Ascending aorta (tissue), 2 donors: ENCODE data around the gene TSGA10. TPM values are rescaled to one million over a fixed set of nuclear protein-coding genes. Genes with fewer than 3 reads are reported as not detected.
"Not testable (repeated sequence)": the region's sequence is repeated elsewhere in the genome, so short reads cannot be mapped to it uniquely, and the experiment has no call there.

Experiments used
- DNase-seq, 2 donors: peaks; one replicate each; pipeline ENCODE4 v3.0.0-alpha.2; 2019; ENCODE audit warnings: low spot score in 2 of 2
- H3K27ac ChIP-seq, 2 donors: fragments of 200-600 bp; sonication (generic); one replicate each; pipeline ENCODE4 v1.5.1; 2016 to 2017; ENCODE audit warnings: mild to moderate bottlenecking in 1 of 2
- H3K27me3 ChIP-seq: fragments of 200-600 bp; sonication (generic); one replicate; pipeline ENCODE4 v1.5.1; 2017
- H3K36me3 ChIP-seq, 2 donors: fragments of 200-600 bp; sonication (generic); one replicate each; pipeline ENCODE4 v1.5.1; 2016
- H3K4me1 ChIP-seq, 2 donors: fragments of 200-600 bp; sonication (generic); one replicate each; pipeline ENCODE4 v1.5.1; 2016 to 2017; ENCODE audit warnings: mild to moderate bottlenecking in 1 of 2
- H3K4me3 ChIP-seq, 2 donors: fragments of 200-600 bp; sonication (generic); one replicate each; pipeline ENCODE4 v1.5.1; 2016 to 2017; ENCODE audit warnings: mild to moderate bottlenecking in 1 of 2
- H3K9me3 ChIP-seq, 2 donors: fragments of 200-600 bp; sonication (generic); one replicate each; pipeline ENCODE4 v1.5.1; 2016
- intact Hi-C: fragments of 100-400 bp; cut with DNase I; formaldehyde crosslinking; loops from one replicate; pipeline ENCODE4 v1.15.1; 2023
- total RNA-seq: library from RNA; depleted of rRNA; stranded (reverse); fragments of >200 nt; gene quantifications from one replicate; pipeline ENCODE4 v1.1.0, GENCODE V29; 2016
- TF ChIP-seq, protein P1 (sequence below), 3 experiments: fragments of 200-600 bp in 2 of 3; fragments of 450-650 bp in 1 of 3; sonication (generic) in 2 of 3; IDR thresholded peaks; one replicate each; pipeline ENCODE4 v1.5.1; 2016 to 2019; ENCODE audit warnings: antibody characterized with exemption in 3 of 3, mild to moderate bottlenecking in 1 of 3, moderate library complexity in 1 of 3

The TSGA10 gene
- total RNA-seq, 1 donor from 2014 or later = not detected

DNA sequence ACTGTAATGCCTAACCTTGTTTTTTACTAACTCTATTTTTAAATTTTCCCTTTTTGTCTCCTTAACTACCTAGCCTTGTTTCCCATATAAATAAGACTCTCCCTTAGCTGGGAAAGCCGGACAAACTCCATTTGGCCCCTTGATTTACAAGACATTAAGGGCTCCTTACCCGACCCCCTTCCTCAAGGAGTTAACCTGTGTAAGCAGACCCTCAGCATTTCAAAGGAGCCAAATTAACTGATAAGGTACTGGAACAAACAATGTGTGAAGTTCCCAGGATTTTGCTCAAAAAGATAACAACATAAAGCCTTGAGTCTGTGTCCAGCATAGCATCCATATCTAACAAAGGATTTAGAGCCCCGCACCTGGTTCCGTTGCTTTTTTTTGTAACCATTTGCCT is 72.9 kb downstream of the TSGA10 start:
- intact Hi-C loops = no loop called here
- TF ChIP-seq, protein P1, sequence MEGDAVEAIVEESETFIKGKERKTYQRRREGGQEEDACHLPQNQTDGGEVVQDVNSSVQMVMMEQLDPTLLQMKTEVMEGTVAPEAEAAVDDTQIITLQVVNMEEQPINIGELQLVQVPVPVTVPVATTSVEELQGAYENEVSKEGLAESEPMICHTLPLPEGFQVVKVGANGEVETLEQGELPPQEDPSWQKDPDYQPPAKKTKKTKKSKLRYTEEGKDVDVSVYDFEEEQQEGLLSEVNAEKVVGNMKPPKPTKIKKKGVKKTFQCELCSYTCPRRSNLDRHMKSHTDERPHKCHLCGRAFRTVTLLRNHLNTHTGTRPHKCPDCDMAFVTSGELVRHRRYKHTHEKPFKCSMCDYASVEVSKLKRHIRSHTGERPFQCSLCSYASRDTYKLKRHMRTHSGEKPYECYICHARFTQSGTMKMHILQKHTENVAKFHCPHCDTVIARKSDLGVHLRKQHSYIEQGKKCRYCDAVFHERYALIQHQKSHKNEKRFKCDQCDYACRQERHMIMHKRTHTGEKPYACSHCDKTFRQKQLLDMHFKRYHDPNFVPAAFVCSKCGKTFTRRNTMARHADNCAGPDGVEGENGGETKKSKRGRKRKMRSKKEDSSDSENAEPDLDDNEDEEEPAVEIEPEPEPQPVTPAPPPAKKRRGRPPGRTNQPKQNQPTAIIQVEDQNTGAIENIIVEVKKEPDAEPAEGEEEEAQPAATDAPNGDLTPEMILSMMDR (IDR thresholded peaks at IDR 0.05) = no peak

DNA sequence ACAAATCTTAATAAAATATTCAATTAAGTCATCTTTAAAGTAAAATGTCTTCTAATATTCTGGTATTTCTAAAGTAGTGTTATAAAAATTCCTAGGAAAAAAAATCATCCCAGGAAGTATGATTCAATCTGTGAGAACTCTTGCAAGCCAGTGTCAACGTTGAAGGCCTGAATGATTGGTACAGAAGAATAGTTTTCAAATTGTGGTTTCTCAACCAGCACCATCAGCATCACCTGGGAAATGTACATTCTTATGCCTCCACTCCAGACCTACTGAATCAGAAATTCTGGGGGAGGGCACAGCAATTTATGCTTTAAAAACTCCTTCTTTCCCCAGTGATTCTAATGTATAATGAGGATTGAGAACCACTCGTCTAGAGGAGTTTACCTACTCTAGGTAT is 75.5 kb downstream of the TSGA10 start:
- Histone ChIP-seq H3K4me1 (no peaks in the 10 kb centered on the region), H3K36me3 (no peaks in the 10 kb centered on the region), H3K27me3 (no peaks in the 10 kb centered on the region), H3K9me3 (no peaks in the 10 kb centered on the region), H3K4me3 (no peak overlapping the region), H3K27ac (no peak overlapping the region)
- intact Hi-C loops = no loop called here
- TF ChIP-seq, protein P1 (IDR thresholded peaks at IDR 0.05) = no peak
- no peak for DNase-seq

More for the DNA sequence above, 72.9 kb downstream of the TSGA10 start:
- no peak overlapping the region for H3K4me3 ChIP-seq
- H3K4me1 ChIP-seq = no peaks in the 10 kb centered on the region
- no peaks in the 10 kb centered on the region for H3K27me3 ChIP-seq
- no peak for DNase-seq
- no peak overlapping the region for H3K27ac ChIP-seq
- no peaks in the 10 kb centered on the region for H3K9me3 ChIP-seq
- H3K36me3 ChIP-seq = no peaks in the 10 kb centered on the region

GRCh38 chr2:99072551-99072950 is 82.2 kb downstream of the TSGA10 start:
- H3K36me3 ChIP-seq = no peaks in the 10 kb centered on the region
- no peak for DNase-seq
- no peak overlapping the region for H3K4me3 ChIP-seq
- H3K9me3 ChIP-seq = no peaks in the 10 kb centered on the region
- intact Hi-C loops = no loop called here
- no peaks in the 10 kb centered on the region for H3K27me3 ChIP-seq
- H3K4me1 ChIP-seq = no peaks in the 10 kb centered on the region
- TF ChIP-seq, protein P1 (IDR thresholded peaks at IDR 0.05) = no peak
- H3K27ac ChIP-seq = no peak overlapping the region

GRCh38 chr2:99067871-99068625 is 86.7 kb downstream of the TSGA10 start:
- no peaks in the 10 kb centered on the region for H3K27me3 ChIP-seq
- H3K27ac ChIP-seq = no peak overlapping the region
- TF ChIP-seq, protein P1 (IDR thresholded peaks at IDR 0.05) = no peak
- H3K4me1 ChIP-seq = no peaks in the 10 kb centered on the region
- no peak overlapping the region for H3K4me3 ChIP-seq
- intact Hi-C loops = loop anchor here (10.0 kb wide), 1 partner anchor 413 kb away; no protein-coding TSS in a partner anchor
- H3K36me3 ChIP-seq = no peaks in the 10 kb centered on the region
- DNase-seq = no peak
- no peaks in the 10 kb centered on the region for H3K9me3 ChIP-seq

DNA sequence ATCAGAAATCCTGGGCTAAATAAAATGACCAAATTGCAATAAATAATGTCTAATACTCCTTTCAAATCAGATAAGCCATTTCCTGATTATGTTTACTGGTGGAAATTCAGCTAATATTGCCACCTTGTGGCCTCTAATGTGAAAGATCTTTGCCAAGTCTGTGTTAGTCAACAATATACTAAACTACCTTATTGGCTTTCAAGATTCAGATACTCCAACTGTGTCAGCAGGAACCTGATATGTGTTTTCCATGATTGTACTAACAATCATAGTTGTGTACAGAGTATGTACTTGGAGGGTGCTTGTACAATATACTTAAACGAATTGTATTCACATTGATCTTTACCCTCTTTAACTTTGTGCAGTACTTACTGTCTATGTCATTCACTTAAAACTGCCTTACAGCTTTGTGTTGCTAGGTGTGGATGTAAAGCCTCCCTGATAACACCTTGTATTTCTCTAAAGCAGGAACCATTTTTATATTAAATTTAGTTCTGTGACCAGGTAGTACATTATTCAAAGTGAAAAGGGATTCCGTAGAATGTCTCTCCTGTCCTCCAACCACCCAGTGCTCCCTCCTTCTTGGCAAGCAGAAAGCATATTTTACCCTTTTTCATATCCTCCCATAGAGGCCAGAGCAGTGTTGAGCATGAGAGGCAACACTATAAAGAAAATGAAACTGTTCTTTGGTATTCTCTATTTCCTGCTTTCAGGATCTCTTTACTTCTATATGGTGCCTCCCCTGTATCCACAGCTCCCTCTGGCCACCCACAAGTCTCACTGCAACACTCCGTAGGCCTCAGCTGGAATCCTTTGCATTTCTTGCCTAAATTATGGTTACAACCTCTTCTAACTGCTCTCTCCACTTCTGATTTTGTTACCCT is 88.4 kb downstream of the TSGA10 start:
- TF ChIP-seq, protein P1 (IDR thresholded peaks at IDR 0.05) = peak in 1 of 3 experiments; percentile 28
- no peaks in the 10 kb centered on the region for H3K36me3 ChIP-seq
- no peaks in the 10 kb centered on the region for H3K9me3 ChIP-seq
- intact Hi-C loops = loop anchor here (10.0 kb wide), 1 partner anchor 412 kb away; no protein-coding TSS in a partner anchor
- no peaks in the 10 kb centered on the region for H3K27me3 ChIP-seq
- H3K4me1 ChIP-seq = no peaks in the 10 kb centered on the region
- no peak overlapping the region for H3K27ac ChIP-seq
- DNase-seq = no peak
- H3K4me3 ChIP-seq = no peak overlapping the region

- H3K27me3 ChIP-seq, H3K27ac ChIP-seq, H3K36me3 ChIP-seq, H3K4me1 ChIP-seq, DNase-seq, H3K4me3 ChIP-seq, intact Hi-C loops, H3K9me3 ChIP-seq: not testable (repeated sequence)
Measured at GRCh38 chr2:99049187-99049586, 105.6 kb downstream of the TSGA10 start.

DNA sequence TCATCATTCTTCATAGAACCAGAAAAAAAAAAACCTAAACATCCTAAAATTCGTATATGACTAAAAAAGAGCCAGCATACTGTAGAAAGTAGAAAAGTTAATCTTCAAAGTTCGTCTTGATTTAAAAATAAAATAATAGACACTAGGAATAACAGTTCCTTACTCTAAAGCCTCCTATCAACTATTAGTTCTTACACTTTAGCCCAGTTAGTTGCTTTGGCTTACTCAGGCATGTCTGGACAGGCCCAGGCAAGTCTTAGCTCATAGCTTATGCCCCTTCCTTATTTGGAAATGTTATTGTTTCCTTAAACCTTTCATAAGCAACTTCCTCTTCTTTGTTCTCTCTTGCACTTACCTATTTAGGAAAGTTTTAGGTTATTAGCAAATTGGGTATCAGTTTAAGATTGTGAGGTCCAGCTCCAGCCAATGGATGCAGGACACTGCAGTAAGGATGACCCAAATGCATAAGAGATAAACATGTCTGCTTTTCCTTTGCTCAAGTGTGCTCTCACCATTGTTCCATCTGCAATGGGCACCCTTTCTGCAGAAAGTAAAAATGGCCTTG is 113.9 kb downstream of the TSGA10 start:
- H3K27me3 ChIP-seq, H3K36me3 ChIP-seq, intact Hi-C loops, DNase-seq, H3K4me1 ChIP-seq, H3K4me3 ChIP-seq, H3K9me3 ChIP-seq, H3K27ac ChIP-seq: not testable (repeated sequence)
